ENCODE measurements around the gene USP43. TPM values are rescaled to one million over a fixed set of nuclear protein-coding genes. Genes with fewer than 3 reads are reported as not detected.

USP43 gene, protein sequence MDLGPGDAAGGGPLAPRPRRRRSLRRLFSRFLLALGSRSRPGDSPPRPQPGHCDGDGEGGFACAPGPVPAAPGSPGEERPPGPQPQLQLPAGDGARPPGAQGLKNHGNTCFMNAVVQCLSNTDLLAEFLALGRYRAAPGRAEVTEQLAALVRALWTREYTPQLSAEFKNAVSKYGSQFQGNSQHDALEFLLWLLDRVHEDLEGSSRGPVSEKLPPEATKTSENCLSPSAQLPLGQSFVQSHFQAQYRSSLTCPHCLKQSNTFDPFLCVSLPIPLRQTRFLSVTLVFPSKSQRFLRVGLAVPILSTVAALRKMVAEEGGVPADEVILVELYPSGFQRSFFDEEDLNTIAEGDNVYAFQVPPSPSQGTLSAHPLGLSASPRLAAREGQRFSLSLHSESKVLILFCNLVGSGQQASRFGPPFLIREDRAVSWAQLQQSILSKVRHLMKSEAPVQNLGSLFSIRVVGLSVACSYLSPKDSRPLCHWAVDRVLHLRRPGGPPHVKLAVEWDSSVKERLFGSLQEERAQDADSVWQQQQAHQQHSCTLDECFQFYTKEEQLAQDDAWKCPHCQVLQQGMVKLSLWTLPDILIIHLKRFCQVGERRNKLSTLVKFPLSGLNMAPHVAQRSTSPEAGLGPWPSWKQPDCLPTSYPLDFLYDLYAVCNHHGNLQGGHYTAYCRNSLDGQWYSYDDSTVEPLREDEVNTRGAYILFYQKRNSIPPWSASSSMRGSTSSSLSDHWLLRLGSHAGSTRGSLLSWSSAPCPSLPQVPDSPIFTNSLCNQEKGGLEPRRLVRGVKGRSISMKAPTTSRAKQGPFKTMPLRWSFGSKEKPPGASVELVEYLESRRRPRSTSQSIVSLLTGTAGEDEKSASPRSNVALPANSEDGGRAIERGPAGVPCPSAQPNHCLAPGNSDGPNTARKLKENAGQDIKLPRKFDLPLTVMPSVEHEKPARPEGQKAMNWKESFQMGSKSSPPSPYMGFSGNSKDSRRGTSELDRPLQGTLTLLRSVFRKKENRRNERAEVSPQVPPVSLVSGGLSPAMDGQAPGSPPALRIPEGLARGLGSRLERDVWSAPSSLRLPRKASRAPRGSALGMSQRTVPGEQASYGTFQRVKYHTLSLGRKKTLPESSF
- 11.1 and 17.6 TPM in 2 replicates for total RNA-seq

DNA sequence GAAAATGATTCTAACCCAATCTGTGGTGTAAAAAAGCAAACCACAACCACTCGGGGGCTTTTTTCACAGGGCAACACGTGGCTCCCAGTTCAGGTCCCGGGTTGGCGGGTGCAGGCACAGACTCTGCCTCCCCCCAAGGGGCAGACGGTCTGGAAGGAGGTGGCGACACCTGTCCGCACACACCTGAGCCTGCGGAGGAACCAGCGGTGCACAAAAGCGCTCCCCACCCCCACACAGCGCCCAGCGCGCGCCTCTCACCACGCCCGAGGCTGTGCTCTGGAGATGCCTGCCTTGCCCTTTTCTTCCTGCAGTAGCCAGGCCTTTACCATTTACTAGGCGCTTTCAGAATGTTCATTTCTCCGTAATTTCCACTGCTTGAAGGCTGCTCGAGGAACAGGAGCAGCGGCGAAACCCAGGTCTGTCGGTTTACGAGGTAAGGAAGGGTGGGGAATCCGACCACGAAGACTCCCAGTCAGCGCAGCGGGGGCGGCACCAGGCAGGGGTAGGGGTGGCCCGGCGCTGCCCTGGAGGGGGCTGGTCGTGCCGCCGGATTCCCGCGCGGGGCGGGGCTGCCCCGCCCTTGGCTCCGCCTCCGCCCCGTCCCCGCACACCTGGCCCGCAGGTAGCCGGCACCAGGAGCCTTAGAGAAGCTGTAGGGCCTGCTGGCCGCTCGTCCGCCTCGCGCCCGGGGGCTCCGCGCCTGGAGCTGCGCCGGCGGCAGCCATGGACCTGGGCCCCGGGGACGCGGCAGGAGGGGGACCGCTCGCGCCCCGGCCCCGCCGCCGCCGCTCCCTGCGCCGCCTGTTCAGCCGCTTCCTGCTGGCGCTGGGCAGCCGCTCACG, at the start of gene USP43:
Gene USP43, plus strand, starts transcription at position 608 of the 842 bp plus-strand sequence. Its CDS starts 116 bp downstream, at position 724.

Other genes starting within 250 kb of the USP43 start
- gene STX8, start 69.7 kb upstream of the USP43 start, total RNA-seq, result 91.4 and 112 TPM in 2 replicates
- 0.24 and 0.43 TPM in 2 replicates for gene CFAP52, start 68.9 kb upstream of the USP43 start, total RNA-seq
- not detected in 2 replicates for gene DHRS7C, start 146.1 kb downstream of the USP43 start, total RNA-seq
- not detected in 2 replicates for gene GSG1L2, start 176.6 kb downstream of the USP43 start, total RNA-seq
- gene GLP2R, start 180.4 kb downstream of the USP43 start, total RNA-seq, result under 0.01 TPM in 1 of 2 replicates, not detected in the other

Measured in tracheal epithelial cell (primary cell).